GM23338 (cell line): ENCODE data around the gene TIGAR.

Experiments
- ZNF331 ChIP-seq: fragments of 250-450 bp; sonication (Bioruptor Pico); IDR thresholded peaks from 2 replicates; pipeline ENCODE4 v1.5.0; 2020; ENCODE audit warnings: low read depth, mild to moderate bottlenecking, moderate library complexity
- TF ChIP-seq, protein P1 (sequence below), 2 experiments: fragments of 200-600 bp in 1 of 2; sonication (generic) in 1 of 2; conservative IDR thresholded peaks; 2 replicates each; pipeline versions ENCODE4 v1.5.1 to v1.6.1; 2016 to 2017; ENCODE audit warnings: antibody characterized with exemption in 2 of 2, low read depth in 2 of 2, mild to moderate bottlenecking in 2 of 2, moderate library complexity in 1 of 2

DNA sequence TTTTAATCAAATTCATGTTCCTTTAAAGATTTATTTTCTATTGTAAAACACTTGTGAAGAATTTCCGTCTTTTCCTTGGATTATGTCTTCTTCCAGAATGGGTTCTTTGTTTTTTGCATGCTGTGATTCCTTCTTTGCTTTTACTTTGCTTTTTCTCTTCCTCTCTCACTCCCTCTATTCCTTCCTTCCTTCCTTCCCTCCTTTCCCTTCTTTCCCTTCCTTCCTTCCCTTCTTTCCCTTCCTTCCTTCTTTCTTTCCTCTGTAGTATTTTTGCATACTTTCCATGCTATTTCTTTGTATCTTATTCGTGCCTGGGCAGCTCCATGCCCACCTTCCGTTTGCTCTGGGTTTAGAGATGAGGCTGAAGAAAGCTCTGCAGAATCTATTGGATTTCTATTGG is 80.1 kb downstream of the TIGAR start:
- TF ChIP-seq ZNF331 (CRISPR knock-in tag) = no peak
- TF ChIP-seq, protein P1, sequence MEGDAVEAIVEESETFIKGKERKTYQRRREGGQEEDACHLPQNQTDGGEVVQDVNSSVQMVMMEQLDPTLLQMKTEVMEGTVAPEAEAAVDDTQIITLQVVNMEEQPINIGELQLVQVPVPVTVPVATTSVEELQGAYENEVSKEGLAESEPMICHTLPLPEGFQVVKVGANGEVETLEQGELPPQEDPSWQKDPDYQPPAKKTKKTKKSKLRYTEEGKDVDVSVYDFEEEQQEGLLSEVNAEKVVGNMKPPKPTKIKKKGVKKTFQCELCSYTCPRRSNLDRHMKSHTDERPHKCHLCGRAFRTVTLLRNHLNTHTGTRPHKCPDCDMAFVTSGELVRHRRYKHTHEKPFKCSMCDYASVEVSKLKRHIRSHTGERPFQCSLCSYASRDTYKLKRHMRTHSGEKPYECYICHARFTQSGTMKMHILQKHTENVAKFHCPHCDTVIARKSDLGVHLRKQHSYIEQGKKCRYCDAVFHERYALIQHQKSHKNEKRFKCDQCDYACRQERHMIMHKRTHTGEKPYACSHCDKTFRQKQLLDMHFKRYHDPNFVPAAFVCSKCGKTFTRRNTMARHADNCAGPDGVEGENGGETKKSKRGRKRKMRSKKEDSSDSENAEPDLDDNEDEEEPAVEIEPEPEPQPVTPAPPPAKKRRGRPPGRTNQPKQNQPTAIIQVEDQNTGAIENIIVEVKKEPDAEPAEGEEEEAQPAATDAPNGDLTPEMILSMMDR (conservative IDR thresholded peaks at IDR 0.05; ENCODE audit: low read depth in 2 of 2) = no peak
